Psoas muscle (tissue), 8 donors: ENCODE results near the gene CUBN. TPM values are rescaled to one million over a fixed set of nuclear protein-coding genes. Genes with fewer than 3 reads are reported as not detected.
"Not testable (repeated sequence)": the region's sequence is repeated elsewhere in the genome, so short reads cannot be mapped to it uniquely, and the experiment has no call there.

Source experiments
- ATAC-seq, 4 donors: fragments of 200-7000 bp; cut with Tn5 transposase; one replicate each; pipeline ENCODE4 v1.9.1; 2020; ENCODE audit warnings: moderate library complexity in 3 of 4, mild to moderate bottlenecking in 2 of 4
- DNase-seq, 2 donors: peaks; one replicate each; pipeline ENCODE4 v3.0.0-alpha.2; 2020
- H3K27ac ChIP-seq: fragments of 200-600 bp; one replicate; pipeline ENCODE4 v1.8.0; 2022
- H3K27me3 ChIP-seq, 3 donors: fragments of 200-600 bp in 1 of 3; one replicate each; pipeline versions ENCODE4 v1.6.1 to v1.8.0; 2013 to 2022; ENCODE audit warnings: low read length in 2 of 3, mild to moderate bottlenecking in 2 of 3, moderate library complexity in 1 of 3; ENCODE audit not compliant: insufficient read depth in 3 of 3
- H3K36me3 ChIP-seq, 2 donors: fragments of 200-600 bp in 1 of 2; one replicate each; pipeline versions ENCODE4 v1.6.1 to v1.8.0; 2013 to 2022; ENCODE audit warnings: low read depth in 1 of 2, mild to moderate bottlenecking in 1 of 2, moderate library complexity in 1 of 2; ENCODE audit not compliant: insufficient read depth in 1 of 2
- H3K4me1 ChIP-seq: fragments of 200-600 bp; one replicate; pipeline ENCODE4 v1.8.0; 2022
- H3K4me3 ChIP-seq: fragments of 200-600 bp; one replicate; pipeline ENCODE4 v1.8.0; 2022; ENCODE audit warnings: mild to moderate bottlenecking
- H3K9me3 ChIP-seq: fragments of 200-600 bp; one replicate; pipeline ENCODE4 v1.8.0; 2022
- CTCF ChIP-seq: fragments of 200-600 bp; IDR thresholded peaks from one replicate; pipeline ENCODE4 v1.8.0; 2022; ENCODE audit warnings: antibody characterized with exemption
- WGBS, 3 donors: extraction: QIAGEN DNeasy Blood & Tissue Kit; methylation state at CpG; one replicate each; pipeline versions ENCODE4 v1.1.6 to v1.1.7; 2013; 5-methylcytosine and 5-hydroxymethylcytosine counted together
- intact Hi-C, 2 donors: fragments of 100-400 bp; cut with DNase I; formaldehyde crosslinking; loops; one replicate each; pipeline versions ENCODE4 v1.11.0 to v1.14.2; 2022
- polyA plus RNA-seq, 3 donors: library from polyadenylated mRNA; stranded (reverse); fragments of 200-250 nt; gene quantifications; one replicate each; pipeline ENCODE4 v1.2.3, GENCODE V29; 2013
- total RNA-seq, 4 donors: library from RNA; stranded (reverse); fragmentation: NEBNext Ultra II Directional in 2 of 4; extraction: Animal tissue kit (Norgen Biotek cat#: 25700) in 2 of 4; gene quantifications; one replicate each; pipeline versions ENCODE4 v1.2.1 to v1.2.4, GENCODE V29; 2021 to 2023
- donor health status: healthy with polysubstance abuse.
- donor health status: DM: no; HTN: no; CAD: no; lungs with moderate emphysema.
- donor health status: Bipolar disorder and iron deficiency.
- donor health status: healthy.
- donor health status: DM: yes; HTN: yes; CAD: no.
- donor health status: DM: no; HTN: no; CAD: no.
- donor health status: DM: no; HTN: no; CAD: no.
- donor health status: DM: yes; HTN: yes; CAD: no.

The CUBN gene
- total and polyA plus RNA-seq, 7 donors, result 0.07 to 1.1 (median 0.22) TPM

GRCh38 chr10:17120694-17121093 lies 8.9 kb downstream of the CUBN start:
- DNase-seq (no peak), ATAC-seq (no peak)
- H3K27me3 ChIP-seq, result no peaks in the 10 kb centered on the region
- no peaks in the 10 kb centered on the region for H3K4me1 ChIP-seq
- 80 to 83% (median 81%) methylated on average over 3 of the region's 3 CpGs for WGBS, 3 donors
- no peak overlapping the region for H3K4me3 ChIP-seq
- no peak for TF ChIP-seq CTCF
- intact Hi-C loops, result no loop called here
- no peaks in the 10 kb centered on the region for H3K9me3 ChIP-seq
- no peak overlapping the region for H3K27ac ChIP-seq
- H3K36me3 ChIP-seq, result no peaks in the 10 kb centered on the region

- 61 to 73% (median 63%) methylated on average over 3 of the region's 3 CpGs for WGBS, 3 donors
- DNase-seq (no peak), ATAC-seq (no peak)
- Histone ChIP-seq H3K27me3 (no peaks in the 10 kb centered on the region), H3K4me3 (no peak overlapping the region), H3K9me3 (no peaks in the 10 kb centered on the region), H3K4me1 (no peaks in the 10 kb centered on the region), H3K27ac (no peak overlapping the region), H3K36me3 (no peaks in the 10 kb centered on the region)
- no peak for TF ChIP-seq CTCF
- intact Hi-C loops, result no loop called here
Observed at GRCh38 chr10:17119845-17120244, 9.8 kb downstream of the CUBN start.

- WGBS, 3 donors, result 64 to 68% (median 65%) methylated on average over 5 of the region's 5 CpGs
- Histone ChIP-seq H3K4me3 (no peak overlapping the region), H3K9me3 (no peaks in the 10 kb centered on the region), H3K4me1 (no peaks in the 10 kb centered on the region), H3K27me3 (no peaks in the 10 kb centered on the region), H3K27ac (no peak overlapping the region), H3K36me3 (no peaks in the 10 kb centered on the region)
- DNase-seq, result no peak
- intact Hi-C loops, result no loop called here
- no peak for TF ChIP-seq CTCF
- no peak for ATAC-seq
Observed at GRCh38 chr10:17116193-17116592, 13.4 kb downstream of the CUBN start.

- Histone ChIP-seq H3K4me3 (no peak overlapping the region), H3K36me3 (no peaks in the 10 kb centered on the region), H3K4me1 (no peaks in the 10 kb centered on the region), H3K9me3 (no peaks in the 10 kb centered on the region), H3K27me3 (no peaks in the 10 kb centered on the region), H3K27ac (no peak overlapping the region)
- no peak for ATAC-seq
- DNase-seq, result no peak
- no peak for TF ChIP-seq CTCF
- 76 to 82% (median 81%) methylated on average over 5 of the region's 5 CpGs for WGBS, 3 donors
- intact Hi-C loops, result no loop called here
Observed at GRCh38 chr10:17115683-17116082, 13.9 kb downstream of the CUBN start.

GRCh38 chr10:17114878-17115444 lies 14.7 kb downstream of the CUBN start:
- H3K4me3 ChIP-seq, H3K27me3 ChIP-seq, H3K9me3 ChIP-seq, DNase-seq, H3K36me3 ChIP-seq, ATAC-seq, intact Hi-C loops, H3K27ac ChIP-seq, H3K4me1 ChIP-seq: not testable (repeated sequence)
- 94 to 96% (median 95%) methylated on average over 13 of the region's 13 CpGs for WGBS, 3 donors
